ENCODE data around the gene MAP3K7CL. TPM values are rescaled to one million over a fixed set of nuclear protein-coding genes. Genes with fewer than 3 reads are reported as not detected.
A peak's percentile ranks its signal among the peaks of the same experiment; 100 is the strongest.

The MAP3K7CL gene
- total RNA-seq, 1 donor from 2014 or later = 6.9 TPM

DNA sequence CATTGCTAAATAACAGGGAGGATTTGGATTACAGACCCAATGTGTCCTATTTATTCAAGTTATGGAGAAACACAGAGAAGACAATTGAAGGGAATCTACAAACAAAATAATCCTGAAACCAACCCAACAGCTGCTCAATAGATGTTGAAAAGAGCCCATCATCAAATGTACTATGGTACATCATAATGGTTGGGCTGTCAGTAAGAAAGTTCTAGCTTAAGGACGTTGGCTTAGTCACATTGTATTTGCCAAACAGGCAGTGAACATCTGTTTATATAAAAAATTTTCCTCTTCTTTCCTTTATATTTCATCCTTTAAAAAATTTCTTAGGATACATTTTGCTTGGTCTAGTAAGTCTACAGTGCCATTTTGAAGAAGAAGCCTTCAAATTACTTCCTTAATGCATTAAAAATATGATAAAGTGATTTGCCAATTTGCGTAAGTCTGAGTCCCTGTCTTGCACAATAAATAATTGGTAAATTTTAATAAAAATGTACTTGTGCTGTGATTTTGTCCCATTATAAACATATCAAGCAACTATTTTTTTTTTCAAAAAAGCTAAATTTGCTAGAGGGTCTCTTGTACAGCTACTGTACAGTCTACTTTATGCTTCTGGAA, 14.4 kb downstream of the MAP3K7CL start:
- Histone ChIP-seq H3K27ac (peak overlapping the region; percentile 75), H3K4me3 (no peak overlapping the region), H3K4me1 (peaks cover 44% of the 10 kb centered on the region), H3K36me3 (no peaks in the 10 kb centered on the region), H3K27me3 (no peaks in the 10 kb centered on the region), H3K9me3 (no peaks in the 10 kb centered on the region)
- DNase-seq (ENCODE audit: extremely low spot score in 2 of 2) = no peak
- intact Hi-C loops (cut with DNase I) = no loop called here
- no peak for TF ChIP-seq POLR2A (IDR thresholded peaks at IDR 0.05)
- TF ChIP-seq POLR2AphosphoS5 (IDR thresholded peaks at IDR 0.05; ENCODE audit: insufficient read depth in 1 of 2, low read depth in 1 of 2) = no peak
- TF ChIP-seq, protein P1, sequence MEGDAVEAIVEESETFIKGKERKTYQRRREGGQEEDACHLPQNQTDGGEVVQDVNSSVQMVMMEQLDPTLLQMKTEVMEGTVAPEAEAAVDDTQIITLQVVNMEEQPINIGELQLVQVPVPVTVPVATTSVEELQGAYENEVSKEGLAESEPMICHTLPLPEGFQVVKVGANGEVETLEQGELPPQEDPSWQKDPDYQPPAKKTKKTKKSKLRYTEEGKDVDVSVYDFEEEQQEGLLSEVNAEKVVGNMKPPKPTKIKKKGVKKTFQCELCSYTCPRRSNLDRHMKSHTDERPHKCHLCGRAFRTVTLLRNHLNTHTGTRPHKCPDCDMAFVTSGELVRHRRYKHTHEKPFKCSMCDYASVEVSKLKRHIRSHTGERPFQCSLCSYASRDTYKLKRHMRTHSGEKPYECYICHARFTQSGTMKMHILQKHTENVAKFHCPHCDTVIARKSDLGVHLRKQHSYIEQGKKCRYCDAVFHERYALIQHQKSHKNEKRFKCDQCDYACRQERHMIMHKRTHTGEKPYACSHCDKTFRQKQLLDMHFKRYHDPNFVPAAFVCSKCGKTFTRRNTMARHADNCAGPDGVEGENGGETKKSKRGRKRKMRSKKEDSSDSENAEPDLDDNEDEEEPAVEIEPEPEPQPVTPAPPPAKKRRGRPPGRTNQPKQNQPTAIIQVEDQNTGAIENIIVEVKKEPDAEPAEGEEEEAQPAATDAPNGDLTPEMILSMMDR (IDR thresholded peaks at IDR 0.05) = no peak

DNA sequence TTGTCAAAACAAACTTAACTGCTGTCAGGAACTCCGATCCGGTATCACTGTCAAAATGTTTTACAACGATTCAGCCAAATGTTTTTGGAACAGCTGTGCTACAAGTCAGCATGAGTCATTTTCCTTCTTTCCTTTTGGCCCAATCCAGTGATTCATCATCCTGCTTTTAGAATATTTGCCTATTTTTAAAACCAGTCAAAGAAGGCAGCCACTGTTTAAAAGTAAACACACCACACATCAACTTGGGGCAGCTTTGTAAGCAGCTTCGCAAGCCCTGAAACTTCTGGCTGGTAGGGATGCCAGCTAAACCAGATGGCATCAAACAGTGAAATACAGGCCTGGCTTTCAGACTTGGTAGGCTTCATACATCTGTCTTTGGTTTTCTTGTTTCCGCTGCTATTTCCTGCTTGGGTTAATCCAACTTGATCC, 14.9 kb downstream of the MAP3K7CL start:
- TF ChIP-seq POLR2AphosphoS5 (IDR thresholded peaks at IDR 0.05; ENCODE audit: insufficient read depth in 1 of 2, low read depth in 1 of 2) = peak; percentile 17 to 84
- TF ChIP-seq, protein P1 (IDR thresholded peaks at IDR 0.05) = no peak
- no peak for TF ChIP-seq POLR2A (IDR thresholded peaks at IDR 0.05)
- H3K36me3 ChIP-seq = no peaks in the 10 kb centered on the region
- H3K27ac ChIP-seq = peak overlapping the region; percentile 75
- H3K4me1 ChIP-seq = peaks cover 49% of the 10 kb centered on the region
- no peaks in the 10 kb centered on the region for H3K9me3 ChIP-seq
- H3K27me3 ChIP-seq = no peaks in the 10 kb centered on the region
- intact Hi-C loops (cut with DNase I) = no loop called here
- no peak for DNase-seq (ENCODE audit: extremely low spot score in 2 of 2)
- H3K4me3 ChIP-seq = no peak overlapping the region

DNA sequence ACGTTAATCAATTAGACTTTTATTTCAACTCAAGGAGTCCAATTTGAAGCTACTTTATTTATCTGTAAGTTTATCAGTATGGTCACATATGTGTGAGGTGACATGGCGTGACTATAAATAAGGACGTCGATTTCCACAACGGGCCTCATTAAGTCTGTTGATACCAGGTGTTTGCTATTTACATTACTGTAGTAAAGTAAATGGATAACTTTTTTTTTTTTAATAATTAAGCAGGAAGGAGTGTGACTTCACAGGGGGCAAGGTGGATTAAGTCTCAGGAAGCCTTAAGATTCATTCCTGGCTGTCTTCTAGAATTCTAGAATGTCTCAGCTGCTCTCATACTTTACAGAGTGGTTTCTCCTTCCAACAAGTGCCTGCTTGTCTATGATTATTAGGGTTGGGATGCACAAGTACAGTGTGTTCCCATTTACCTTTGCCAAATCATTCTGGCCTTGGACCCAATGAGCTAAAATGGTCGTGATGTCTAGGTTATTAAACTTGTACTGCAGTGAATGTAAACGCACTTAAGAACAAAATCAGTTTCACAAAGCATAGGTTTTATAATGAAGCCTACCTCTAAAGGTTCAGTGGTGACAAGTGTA, 15.5 kb downstream of the MAP3K7CL start:
- intact Hi-C loops (cut with DNase I) = no loop called here
- DNase-seq (ENCODE audit: extremely low spot score in 2 of 2) = no peak
- no peak overlapping the region for H3K4me3 ChIP-seq
- no peak for TF ChIP-seq POLR2A (IDR thresholded peaks at IDR 0.05)
- no peak for TF ChIP-seq POLR2AphosphoS5 (IDR thresholded peaks at IDR 0.05; ENCODE audit: insufficient read depth in 1 of 2, low read depth in 1 of 2)
- TF ChIP-seq, protein P1 (IDR thresholded peaks at IDR 0.05) = no peak
- H3K4me1 ChIP-seq = peaks cover 49% of the 10 kb centered on the region
- H3K9me3 ChIP-seq = no peaks in the 10 kb centered on the region
- H3K27ac ChIP-seq = peak overlapping the region; percentile 75
- H3K36me3 ChIP-seq = no peaks in the 10 kb centered on the region
- no peaks in the 10 kb centered on the region for H3K27me3 ChIP-seq

GRCh38 chr21:29146726-29147125, 16.3 kb downstream of the MAP3K7CL start:
- Histone ChIP-seq H3K4me1 (peaks cover 49% of the 10 kb centered on the region), H3K36me3 (no peaks in the 10 kb centered on the region), H3K27ac (peak overlapping the region; percentile 75), H3K27me3 (no peaks in the 10 kb centered on the region), H3K9me3 (no peaks in the 10 kb centered on the region), H3K4me3 (no peak overlapping the region)
- intact Hi-C loops (cut with DNase I) = no loop called here
- no peak for TF ChIP-seq POLR2AphosphoS5 (IDR thresholded peaks at IDR 0.05; ENCODE audit: insufficient read depth in 1 of 2, low read depth in 1 of 2)
- TF ChIP-seq, protein P1 (IDR thresholded peaks at IDR 0.05) = no peak
- no peak for TF ChIP-seq POLR2A (IDR thresholded peaks at IDR 0.05)
- no peak for DNase-seq (ENCODE audit: extremely low spot score in 2 of 2)

DNA sequence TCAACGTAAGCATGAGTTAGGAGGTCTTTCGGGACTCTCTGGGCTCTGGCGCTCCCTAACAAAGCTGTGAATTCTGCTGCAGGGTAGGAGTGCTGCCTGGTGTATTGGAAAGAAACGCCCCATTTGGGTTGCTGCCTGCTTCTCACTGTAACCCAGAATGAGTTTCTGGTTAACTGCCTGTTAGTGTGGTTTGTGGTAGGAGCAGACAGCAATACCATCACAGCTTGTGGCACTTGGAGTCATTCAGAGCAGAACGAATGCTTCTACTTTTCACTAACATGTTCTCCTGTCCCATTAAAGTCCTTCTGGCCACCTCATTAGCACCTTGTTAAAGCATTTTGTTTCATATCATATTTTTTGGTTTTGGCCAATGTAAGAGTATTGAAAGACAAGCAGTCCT, 18.1 kb downstream of the MAP3K7CL start:
- TF ChIP-seq POLR2AphosphoS5 (IDR thresholded peaks at IDR 0.05; ENCODE audit: insufficient read depth in 1 of 2, low read depth in 1 of 2) = no peak
- TF ChIP-seq POLR2A (IDR thresholded peaks at IDR 0.05) = no peak
- TF ChIP-seq, protein P1 (IDR thresholded peaks at IDR 0.05) = no peak
- H3K4me3 ChIP-seq = no peak overlapping the region
- no peak overlapping the region for H3K27ac ChIP-seq
- intact Hi-C loops (cut with DNase I) = no loop called here
- DNase-seq (ENCODE audit: extremely low spot score in 2 of 2) = no peak
- no peaks in the 10 kb centered on the region for H3K9me3 ChIP-seq
- peaks cover 59% of the 10 kb centered on the region for H3K4me1 ChIP-seq
- H3K36me3 ChIP-seq = no peaks in the 10 kb centered on the region
- H3K27me3 ChIP-seq = no peaks in the 10 kb centered on the region

Measured in vagina (tissue), 2 donors.